Stimulated activated naive CD4-positive, alpha-beta T cell treated with Interleukin-2 at 50 U/mL for 16 hours (primary cell): ENCODE data around the gene GRIK1.

Source experiments
- DNase-seq: peaks from one replicate; lab custom pipeline; 2025; lab: John Stamatoyannopoulos, UW

Gene GRIK1

DNA sequence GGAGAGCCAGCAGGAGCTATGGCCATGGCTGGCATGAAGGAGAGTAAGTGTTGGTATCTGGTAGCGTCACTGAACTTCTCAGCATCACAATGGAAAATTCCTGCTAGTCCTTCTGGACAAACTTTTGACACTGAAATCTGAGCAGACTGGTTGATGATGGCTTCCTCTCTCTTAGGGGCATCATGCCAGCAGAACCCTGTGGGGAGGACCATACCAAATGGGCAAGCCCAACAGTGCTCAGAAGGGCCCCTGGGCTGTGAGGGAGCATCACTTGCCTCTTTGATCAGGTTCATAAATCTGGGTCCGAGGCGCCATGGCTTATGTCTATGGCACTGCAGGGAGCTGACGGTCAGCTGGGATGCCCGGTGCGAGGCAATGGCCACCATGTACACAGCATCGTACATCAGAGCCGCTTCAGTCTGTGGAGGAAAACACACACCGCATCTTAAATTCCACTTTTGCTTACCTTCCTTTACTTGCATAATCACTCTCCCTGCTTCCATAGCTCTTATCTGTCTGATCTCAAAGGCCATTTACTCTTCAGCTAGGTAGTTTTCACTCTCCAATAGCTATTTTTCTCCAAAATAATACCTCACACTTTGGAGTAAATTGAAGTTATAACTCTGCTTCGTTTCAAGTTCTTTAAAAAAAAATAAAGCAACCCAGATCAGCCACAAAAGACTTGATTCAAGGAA lies 297.1 kb downstream of the GRIK1 start:
- no peak for DNase-seq

DNA sequence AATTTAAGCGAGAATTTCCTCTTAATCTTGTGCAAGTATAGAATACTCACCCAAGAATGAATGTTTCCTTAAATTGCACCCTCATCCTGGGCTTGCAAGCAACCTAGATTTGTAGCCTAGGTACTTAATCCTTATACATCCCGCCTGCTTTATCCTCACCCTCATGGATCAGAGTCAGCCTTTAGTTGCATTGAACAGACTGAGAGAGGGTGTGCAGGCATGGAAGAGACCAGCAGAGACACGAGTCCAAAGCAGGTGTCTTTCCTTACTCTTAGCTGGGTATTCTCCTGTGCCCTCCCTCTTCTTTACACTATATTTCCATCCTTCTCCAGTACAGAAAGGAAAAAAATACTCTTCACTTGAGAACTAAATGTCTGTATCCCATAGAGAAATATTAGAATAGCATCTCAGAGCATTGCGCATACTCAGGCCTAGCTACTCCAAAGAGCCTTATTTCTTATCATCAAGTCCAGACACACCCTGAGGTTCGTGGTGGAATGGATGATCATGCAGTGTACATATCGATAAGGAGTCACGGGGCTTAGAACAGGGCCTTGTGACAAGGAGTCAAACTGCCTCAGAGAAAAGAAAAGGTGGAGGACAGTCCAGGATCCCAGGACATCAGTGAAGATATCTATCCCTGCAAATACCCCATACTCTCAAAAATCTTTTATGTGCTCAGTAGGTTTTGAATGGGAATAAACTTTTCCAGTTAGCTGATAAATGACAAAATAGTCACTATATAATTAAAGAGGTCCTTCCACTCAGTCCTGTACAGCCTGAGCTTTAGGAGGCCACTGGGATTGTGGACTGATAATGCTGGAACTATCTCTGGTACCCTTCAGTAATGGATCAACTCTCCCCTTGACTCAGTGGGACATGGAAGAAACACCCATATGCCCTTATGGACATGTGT lies 297.9 kb downstream of the GRIK1 start:
- DNase-seq = no peak

DNA sequence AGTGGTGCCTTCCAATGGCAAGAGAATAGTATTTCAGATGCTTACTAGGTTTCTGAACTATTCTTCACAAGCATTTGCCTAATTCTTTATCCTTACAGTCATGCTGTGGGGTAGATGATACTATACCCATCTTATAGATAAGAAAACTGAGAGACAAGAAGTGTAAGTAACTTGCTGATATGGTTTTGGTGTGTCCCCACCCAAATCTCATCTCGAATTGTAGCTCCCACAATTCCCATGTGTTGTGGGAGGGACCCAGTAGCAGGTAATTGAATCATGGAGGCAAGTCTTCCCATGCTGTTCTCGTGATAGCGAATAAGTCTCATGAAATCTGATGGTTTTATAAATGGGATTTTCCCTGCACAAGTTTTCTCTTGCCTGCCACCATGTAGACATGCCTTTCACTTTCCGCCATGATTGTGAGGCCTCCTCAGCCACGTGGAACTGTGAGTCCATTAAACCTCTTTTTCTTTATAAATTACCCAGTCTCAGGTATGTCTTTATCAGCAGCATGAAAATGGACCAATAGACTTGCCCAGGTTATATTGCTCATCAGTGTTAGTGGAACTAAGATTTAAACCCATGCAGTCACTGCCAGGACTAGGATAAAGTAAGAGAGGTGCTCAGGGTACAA lies 298.7 kb downstream of the GRIK1 start:
- DNase-seq = no peak

DNA sequence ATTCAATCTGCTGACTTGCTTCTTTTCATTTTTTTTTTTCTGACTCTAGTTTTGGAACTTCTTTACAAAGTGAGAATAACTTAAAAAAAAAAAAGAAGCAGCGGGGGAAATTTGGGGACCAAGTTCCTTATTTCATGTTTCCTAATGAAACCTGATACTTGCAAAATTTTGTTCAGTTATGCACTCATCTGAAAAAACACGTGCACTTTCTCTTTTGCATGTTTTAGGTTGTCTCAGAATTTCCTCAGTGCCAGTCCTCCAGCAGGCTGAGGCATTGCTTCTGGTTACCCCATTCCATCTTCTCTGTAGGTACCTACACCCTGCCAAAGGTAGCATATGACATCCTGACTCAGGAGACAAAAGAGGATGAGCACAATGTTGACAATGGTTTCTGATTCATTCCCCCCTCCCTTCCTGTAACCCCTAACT lies 299.7 kb downstream of the GRIK1 start:
- no peak for DNase-seq

DNA sequence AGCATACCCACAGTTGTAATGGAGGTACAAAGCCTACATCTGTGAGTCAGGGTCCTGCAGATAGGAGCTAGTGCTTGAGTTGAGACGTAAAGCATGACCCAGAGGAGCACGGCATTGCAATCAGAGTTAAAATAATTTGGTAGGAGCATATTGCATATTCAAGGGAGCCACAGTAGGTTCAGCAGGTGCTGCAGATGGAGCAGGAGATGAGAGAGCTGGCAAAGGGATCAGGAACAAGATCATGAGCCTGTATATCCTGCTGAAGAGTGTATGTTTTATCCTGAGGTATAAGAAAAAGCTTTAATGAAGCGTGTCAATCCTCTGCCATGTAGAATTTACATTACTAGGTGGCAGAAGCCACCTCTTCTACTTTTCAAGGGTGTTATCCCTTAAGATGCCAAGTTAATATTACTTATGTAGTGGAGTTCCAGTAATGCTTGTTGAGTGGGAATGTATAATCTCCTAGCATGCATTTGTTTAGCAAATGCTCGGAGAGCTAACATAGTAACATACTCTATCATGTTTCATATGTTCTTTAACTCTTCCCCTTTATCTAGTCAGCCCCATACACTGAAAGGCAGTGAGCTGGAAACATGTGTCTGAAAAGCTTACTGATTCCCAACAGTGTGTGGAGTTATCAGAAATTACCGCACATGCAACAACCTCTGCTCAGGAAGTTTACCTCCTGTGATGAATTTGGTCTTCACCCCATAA lies 300.3 kb downstream of the GRIK1 start:
- no peak for DNase-seq

DNA sequence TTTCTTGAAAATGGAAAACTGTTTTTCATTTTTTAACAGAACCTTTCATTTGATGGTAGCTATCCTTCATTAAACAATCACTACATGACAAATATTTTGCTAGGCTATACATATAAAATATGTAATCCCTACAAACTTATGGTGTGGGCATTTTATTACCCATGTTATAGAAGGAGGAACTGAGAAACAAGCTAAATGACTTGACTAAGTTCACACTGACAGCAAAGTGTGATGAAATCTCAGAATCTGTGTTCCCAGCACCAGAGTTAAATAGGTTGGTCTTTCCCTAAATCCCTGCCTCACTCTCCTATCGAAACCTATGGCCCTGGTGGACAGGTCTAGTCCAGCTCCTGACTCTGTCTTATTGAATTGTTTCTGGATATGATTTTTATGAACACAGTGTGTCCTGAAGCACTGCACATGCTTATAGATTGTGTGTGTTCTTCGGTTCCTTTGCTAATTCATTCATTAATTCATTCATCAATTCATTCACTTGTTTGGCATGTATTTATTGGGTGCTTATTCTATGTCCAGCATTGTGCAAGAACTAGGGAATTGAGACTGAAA lies 301.0 kb downstream of the GRIK1 start:
- DNase-seq = no peak

DNA sequence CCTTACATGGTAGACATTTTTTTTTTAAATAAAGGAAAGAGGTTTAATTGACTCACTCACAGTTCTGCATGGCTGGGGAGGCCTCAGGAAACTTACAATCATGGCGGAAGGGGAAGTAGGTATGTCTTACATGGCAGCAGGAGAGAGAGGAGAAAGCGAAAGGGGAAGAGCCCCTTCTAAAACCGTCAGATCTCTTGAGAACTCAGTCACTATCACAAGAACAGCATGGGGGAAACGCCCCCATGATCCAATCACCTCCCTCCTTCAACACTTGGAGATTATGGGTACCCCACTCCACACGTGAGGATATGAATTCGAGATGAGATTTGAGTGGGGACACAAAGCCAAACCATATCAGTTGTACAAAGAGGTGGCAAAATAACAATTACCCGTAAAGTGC lies 301.7 kb downstream of the GRIK1 start:
- DNase-seq = no peak

DNA sequence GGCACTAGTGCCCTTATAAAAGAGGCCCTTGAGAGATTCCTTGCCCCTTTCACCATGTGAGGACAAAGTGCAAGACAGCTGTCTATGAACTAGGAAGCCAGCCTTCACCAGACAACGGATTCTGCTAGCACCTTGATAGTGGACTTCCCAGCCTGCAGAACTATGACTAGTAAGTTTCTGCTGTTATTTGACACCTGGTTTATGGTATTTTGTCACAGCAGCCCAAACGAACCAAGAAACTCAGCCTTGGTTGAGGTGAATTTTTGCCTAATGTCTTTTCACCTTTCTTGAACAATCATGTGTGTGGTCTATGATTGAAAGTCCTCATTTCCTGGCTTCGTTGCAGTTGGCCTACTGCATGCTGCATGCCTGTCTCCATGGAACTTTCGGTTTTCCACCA lies 302.2 kb downstream of the GRIK1 start:
- DNase-seq = no peak

DNA sequence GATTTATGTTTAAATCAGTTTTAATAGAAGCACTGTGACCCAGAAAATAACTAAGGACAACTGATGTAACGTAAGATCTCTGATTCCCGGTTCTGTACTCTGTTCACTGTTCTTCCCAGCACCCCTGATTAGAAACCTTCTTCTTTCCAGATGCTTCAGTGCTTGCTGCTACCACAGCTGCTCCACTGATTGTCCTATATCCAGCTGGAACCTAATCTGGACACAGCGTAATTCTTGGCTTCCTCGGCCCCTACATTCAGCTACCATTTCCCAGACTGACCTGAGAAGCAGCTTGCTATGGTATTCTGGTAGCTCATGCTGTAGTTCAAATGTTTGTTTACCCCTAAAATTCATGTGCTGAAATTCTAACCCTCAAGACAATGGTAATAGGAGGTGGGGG lies 302.7 kb downstream of the GRIK1 start:
- DNase-seq = no peak

DNA sequence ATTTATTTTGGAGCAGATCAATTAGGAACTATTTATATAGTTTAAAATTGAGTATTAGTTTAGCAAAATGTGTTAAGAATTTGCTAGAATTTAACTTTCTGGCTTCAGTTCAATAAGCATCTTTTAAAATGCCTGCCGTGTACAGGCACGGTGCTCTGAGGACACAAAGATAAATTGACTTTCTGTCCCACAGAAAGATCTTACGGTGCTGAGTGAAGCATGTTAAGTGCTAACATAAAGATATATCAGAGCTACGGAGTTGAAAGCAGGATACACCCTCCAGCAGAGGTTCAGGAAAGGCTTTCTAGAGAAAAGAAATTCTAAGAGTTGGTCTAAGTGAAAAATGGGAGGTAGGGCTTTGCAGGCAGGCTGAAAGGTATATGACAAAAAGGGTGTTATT lies 305.4 kb downstream of the GRIK1 start:
- no peak for DNase-seq

DNA sequence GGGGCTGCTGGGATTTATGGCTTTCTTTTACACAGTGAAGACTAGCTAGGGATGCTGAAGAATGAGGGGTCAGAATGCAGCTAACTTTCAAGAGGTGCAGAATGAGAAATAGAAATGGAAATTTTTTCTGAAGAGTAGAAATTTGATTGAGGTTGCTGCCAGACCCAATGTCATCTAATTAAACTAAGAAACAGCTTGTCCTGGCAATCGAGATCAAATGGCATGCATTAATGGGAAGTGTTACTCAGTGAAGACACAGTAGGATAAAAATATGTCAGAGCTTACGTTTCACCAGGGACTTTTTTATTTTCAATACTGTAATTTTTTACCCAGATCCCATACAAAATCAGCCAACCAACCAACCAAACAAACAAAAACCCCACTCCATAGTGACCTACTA lies 306.0 kb downstream of the GRIK1 start:
- no peak for DNase-seq

DNA sequence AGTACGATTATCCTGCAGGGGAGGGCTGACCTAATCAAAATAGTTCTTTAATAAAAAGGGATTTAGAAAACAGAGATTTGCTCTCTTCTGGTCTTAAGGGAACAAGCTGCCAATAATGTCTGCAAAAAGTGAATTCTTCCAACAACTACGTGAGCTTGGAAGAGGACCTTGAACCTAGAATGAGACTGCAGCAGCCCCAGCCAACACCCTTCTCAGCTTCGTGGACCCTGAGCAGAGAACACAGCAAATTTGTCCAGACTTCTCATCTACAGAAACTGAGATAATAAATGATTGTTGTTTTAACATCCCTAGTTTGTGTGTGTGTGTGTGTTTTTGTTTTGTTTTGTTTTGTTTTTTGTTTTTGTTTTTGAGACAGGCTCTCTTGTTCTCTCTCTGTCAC lies 309.4 kb downstream of the GRIK1 start:
- DNase-seq = no peak

DNA sequence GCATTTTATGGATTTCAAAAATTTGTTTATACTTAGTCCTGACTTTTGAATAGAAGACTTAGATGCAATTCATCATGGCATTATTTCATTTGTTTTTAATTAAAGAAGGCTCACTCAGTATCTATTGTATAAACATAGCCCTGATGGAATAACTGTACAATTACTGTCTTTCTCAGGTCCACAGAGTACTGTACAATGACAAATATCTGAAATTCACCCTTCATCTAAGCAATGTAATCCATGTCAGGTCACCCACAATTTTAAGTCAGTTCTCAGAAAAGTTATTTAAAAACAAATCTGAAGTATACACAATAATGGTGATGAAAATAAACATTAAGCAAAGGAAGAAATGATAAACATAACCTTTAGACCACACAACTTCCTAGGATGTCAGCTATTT lies 311.9 kb downstream of the GRIK1 start:
- DNase-seq = no peak

DNA sequence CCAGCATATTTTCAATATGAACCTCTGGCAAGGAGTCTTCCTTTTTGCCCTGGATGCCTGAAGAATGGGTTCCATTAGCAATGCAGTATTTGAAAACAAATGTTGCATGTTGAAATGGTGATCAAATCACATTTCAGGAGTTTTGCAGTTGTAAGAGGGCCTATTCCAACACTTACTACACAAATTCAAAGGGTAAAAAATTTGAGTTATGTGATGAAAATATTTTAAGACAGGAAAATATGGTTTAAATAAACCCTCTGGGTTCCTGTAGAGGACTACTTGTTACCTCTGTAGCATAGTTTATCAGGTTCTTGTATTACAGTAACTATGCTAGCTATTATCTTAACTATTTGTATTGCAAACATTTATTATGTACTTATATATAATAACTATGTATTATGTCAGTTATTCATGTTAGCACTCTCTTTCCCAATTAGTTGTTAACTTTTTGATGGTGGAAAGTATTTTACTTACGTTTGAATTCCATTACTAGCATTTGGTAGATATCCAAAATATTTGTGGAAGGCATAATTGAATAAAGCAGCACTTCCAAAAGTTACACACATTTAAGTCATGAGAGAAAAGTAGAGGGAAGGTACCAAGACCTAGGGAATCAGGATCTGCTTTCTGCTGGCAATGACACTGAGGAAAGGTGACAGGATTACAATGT lies 312.9 kb downstream of the GRIK1 start:
- no peak for DNase-seq

DNA sequence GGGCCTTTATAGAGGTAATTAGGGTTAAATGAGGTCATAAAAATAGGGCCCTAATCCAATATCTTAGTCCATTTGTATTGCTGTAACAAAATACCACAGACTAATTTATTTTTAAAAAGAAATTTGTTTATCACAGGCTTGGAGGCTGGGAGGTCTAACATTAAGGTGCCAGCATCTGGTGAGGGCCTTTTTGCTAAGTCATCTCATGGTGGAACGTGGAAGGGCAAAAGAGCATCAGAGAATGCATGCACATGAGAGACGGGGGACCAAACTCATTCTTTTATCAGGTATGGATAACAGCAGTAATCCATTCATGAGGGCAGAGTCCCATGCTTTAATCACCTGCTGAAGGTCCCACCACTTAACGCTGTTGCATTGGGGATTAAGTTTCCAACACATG lies 313.8 kb downstream of the GRIK1 start:
- DNase-seq = no peak

DNA sequence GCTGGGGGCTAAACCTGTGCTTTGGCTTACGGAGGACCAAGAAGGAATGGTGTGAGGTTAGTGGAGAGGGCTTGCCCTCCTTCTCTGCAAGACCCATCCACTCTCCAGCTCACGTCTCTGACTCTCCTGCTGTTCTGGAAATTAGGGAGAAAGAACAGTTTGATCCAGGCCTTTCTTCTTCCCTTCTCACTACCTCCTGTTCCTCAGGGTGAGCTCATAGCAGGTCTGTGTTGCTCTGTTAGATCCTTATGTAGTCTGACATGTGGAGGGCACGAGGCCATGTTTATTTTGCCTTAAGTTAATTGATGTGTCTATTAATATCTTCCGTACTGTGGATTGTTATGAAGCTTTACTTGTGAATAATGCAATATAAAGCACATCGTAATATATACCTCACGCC lies 315.0 kb downstream of the GRIK1 start:
- DNase-seq = no peak

DNA sequence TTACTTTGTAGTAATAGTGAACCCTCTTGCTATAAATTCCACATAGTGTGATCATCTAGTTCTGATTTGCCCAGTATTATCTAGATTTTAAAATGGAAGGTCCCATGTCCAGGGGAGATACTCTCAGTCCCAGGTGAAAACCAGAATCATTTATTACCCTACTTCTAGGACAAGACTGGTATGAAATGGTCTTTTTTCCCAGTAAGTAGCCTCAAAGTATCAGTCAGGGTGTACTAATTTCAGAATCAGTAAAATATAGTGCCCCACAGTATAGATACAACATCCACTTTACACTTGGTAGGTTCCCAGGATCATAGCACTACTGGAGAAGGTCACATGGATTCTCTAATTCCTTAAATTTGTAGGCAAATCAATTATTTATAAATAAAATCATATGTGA lies 318.3 kb downstream of the GRIK1 start:
- no peak for DNase-seq

DNA sequence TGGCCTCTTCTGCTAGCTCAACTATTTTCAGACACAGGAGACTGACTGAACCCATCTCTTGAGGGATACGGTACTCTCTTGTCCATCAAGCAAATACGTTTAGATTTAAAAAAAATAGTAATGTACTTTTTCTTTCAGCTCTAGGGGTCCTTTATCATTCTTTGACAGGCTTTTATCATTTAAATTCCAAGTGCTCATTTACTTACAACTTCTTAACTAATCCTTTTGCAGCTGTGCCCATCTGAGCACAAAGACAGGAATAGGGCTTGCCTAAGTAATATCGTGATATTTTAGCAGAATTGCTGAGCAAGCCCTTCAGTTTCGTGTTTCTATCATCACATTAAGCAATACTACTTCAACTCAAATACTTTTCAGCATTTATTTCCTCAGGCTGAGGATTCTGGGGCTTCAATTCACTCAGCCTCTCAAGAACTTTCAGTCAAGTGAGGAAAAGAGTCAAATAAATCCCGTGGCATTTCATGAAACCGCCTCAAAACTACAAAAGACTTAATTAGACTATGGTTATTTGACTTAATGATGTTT lies 323.5 kb downstream of the GRIK1 start:
- DNase-seq = no peak

DNA sequence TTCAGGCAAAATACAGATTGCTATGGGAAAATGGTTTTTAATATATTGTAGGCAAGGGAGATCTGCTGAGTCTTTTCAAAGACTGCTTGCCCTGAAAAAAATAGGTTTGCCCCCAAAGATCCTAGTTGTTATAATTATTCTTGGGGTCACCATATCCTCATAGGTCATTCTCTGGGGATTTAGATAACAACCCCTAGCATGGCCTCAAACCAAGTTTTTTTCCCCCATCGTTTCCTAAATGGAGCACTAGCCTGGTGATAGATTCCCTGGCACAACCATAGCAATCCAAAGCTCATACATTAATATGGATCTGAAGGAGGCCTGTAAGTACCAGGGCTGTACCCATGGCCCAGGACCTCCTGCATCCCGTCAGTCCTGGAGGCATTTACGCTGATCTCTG lies 325.9 kb downstream of the GRIK1 start:
- DNase-seq = no peak

DNA sequence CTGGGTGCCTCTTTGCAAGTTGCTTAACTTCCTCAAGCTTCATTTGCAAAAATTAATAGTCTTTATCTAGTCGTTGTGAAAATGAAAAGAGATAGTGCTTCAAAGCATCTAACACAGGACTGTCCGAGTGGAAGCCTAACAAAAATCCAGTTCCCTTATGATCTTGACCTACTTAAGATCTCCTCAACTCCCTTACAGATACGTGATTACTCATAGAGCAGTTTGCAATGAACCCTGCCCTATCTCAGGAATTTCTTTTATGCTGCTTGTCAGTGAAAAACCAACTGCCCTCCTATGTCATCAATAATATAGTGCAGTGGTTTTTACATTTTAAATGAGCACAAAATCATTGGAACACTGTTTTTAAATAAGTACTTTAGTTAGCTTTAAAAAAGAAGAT lies 326.8 kb downstream of the GRIK1 start:
- DNase-seq = no peak

DNA sequence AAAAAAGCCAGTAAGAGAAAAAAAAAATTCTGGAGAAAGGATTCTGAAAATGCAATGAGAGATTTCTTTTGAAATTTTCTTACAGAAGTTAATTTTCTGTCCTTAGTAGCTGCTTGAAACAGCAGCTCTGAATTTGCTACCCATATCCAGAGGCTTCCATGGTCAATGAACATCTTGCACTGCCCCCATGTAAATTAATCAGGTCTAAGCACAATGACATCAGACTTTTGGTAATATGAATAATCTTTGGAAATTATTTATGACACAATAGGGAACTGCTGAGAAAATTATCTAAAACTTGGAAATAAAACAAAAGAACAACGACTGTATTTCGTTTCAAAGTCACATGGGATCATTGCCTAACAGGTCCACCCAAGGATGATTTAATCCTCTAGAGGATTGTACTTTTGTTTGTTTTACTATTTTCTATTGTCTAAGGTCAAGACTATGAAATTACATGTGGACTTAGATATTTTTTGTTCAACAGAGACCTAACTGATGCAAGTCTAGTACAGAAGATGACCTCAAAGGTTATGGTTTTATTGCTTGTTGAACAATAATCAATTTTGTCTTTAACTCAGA lies 328.9 kb downstream of the GRIK1 start:
- no peak for DNase-seq
